DOHH2 (cell line): ENCODE results near the gene GNA14.
A peak's percentile ranks its signal among the peaks of the same experiment; 100 is the strongest.

Experiments
- H3F3A ChIP-seq: fragments of 200-600 bp; sonication (generic), shearing (Covaris generic); 2 replicates; pipeline ENCODE4 v1.6.0; 2016; ENCODE audit warnings: antibody characterized with exemption, mild to moderate bottlenecking; ENCODE audit not compliant: control insufficient read depth, insufficient read depth
- H3K27ac ChIP-seq: fragments of 200-600 bp; sonication (generic); 2 replicates; pipeline ENCODE4 v1.5.1; 2014; ENCODE audit warnings: low read depth, mild to moderate bottlenecking, low read length, moderate library complexity
- H3K27me3 ChIP-seq: fragments of 200-600 bp; sonication (generic); 2 replicates; pipeline ENCODE4 v1.6.1; 2014; ENCODE audit warnings: mild to moderate bottlenecking, low read length, mixed read lengths; ENCODE audit not compliant: control insufficient read depth
- H3K36me3 ChIP-seq: fragments of 200-600 bp; sonication (generic); 2 replicates; pipeline ENCODE4 v1.6.1; 2014; ENCODE audit warnings: mild to moderate bottlenecking, low read length, moderate library complexity, mixed read lengths; ENCODE audit not compliant: control insufficient read depth
- H3K4me1 ChIP-seq: fragments of 200-600 bp; sonication (generic); 2 replicates; pipeline ENCODE4 v1.6.1; 2014; ENCODE audit warnings: mild to moderate bottlenecking, low read length, mixed read lengths; ENCODE audit not compliant: control insufficient read depth
- H3K4me2 ChIP-seq: fragments of 200-600 bp; sonication (generic); 2 replicates; pipeline ENCODE4 v1.6.0; 2014; ENCODE audit warnings: mild to moderate bottlenecking, low read length, moderate library complexity
- H3K4me3 ChIP-seq: fragments of 200-600 bp; sonication (generic); 2 replicates; pipeline ENCODE4 v1.5.1; 2014; ENCODE audit warnings: mild to moderate bottlenecking, low read length, mixed read lengths
- H3K79me2 ChIP-seq: fragments of 200-600 bp; sonication (generic); 2 replicates; pipeline ENCODE4 v1.6.1; 2014; ENCODE audit warnings: mild to moderate bottlenecking, low read length, mixed read lengths; ENCODE audit not compliant: control insufficient read depth
- H3K9me2 ChIP-seq: fragments of 200-600 bp; sonication (generic); replicated peaks from 2 replicates; pipeline ENCODE4 v1.6.1; 2014; ENCODE audit warnings: mild to moderate bottlenecking, low read length, mixed read lengths; ENCODE audit not compliant: control insufficient read depth
- H3K9me3 ChIP-seq: fragments of 200-600 bp; sonication (generic); 2 replicates; pipeline ENCODE4 v1.6.1; 2014; ENCODE audit warnings: antibody characterized with exemption, low read length, mixed read lengths; ENCODE audit not compliant: control insufficient read depth, insufficient read depth
- H4K20me1 ChIP-seq: fragments of 200-600 bp; sonication (generic); 2 replicates; pipeline ENCODE4 v1.6.0; 2014; ENCODE audit warnings: low read depth, mild to moderate bottlenecking, antibody characterized with exemption, low read length, moderate library complexity; ENCODE audit not compliant: control insufficient read depth, insufficient read depth
- CTCF ChIP-seq: fragments of 200-600 bp; sonication (generic); IDR thresholded peaks from one replicate; pipeline ENCODE4 v1.5.1; 2014; ENCODE audit warnings: antibody characterized with exemption, mild to moderate bottlenecking, low read depth, low read length; ENCODE audit not compliant: poor library complexity, severe bottlenecking
- EZH2phosphoT487 ChIP-seq: fragments of 200-600 bp; sonication (generic); IDR thresholded peaks from 2 replicates; pipeline ENCODE4 v1.6.1; 2017; ENCODE audit warnings: borderline replicate concordance, mild to moderate bottlenecking, antibody characterized with exemption, low read length, moderate library complexity, mixed read lengths

Gene GNA14

DNA sequence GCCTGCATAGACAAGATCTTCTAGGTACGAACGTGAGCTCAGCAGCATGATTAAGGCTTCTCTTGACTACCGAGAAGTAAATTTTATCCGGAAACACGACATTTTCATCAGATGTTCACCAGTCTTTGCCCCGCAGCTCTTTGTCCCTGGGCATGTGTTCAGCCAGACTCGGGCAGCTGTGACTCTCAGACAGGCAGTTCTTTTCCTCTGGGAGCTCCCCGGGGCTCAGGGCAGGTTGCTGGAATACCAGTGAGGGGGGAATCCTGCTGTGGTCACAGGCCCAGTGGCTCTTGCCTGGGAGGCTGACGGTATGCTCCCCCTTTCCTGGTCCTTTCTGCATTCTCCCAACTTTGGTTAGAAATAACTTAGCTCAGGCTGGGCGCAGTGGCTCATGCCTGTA is 186.1 kb downstream of the GNA14 start:
- Histone ChIP-seq H3K4me1 (no peaks in the 10 kb centered on the region), H3K9me3 (no peaks in the 10 kb centered on the region), H3K27me3 (no peaks in the 10 kb centered on the region), H3K9me2 (no peaks in the 10 kb centered on the region), H3K4me2 (no peak overlapping the region), H3K36me3 (no peaks in the 10 kb centered on the region), H3F3A (no peaks in the 10 kb centered on the region), H4K20me1 (no peaks in the 10 kb centered on the region), H3K79me2 (no peaks in the 10 kb centered on the region), H3K27ac (no peak overlapping the region), H3K4me3 (no peak overlapping the region)
- TF ChIP-seq CTCF (no peak), EZH2phosphoT487 (no peak)

DNA sequence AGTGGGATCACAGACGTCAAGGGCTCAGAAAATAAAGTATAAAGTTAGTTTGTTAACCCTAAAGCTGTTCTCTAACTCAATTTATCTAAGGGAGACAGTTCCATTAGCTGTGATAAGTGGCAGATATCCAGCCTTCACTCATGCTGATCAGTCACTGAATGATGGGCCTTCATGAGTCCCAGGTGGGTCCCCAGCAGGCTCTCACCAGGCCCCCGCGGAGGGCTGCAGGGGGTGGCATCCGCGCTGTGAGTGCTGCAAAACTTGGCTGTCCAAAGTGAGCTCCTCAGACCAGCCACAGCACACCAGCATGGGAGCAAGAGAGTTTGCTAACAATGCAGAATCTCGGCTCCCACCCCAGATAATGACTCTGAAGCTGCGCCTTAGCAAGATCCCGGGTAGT is 187.2 kb downstream of the GNA14 start:
- Histone ChIP-seq H3K27me3 (no peaks in the 10 kb centered on the region), H3K4me1 (no peaks in the 10 kb centered on the region), H3K27ac (no peak overlapping the region), H3K36me3 (no peaks in the 10 kb centered on the region), H3K4me2 (no peak overlapping the region), H3F3A (no peaks in the 10 kb centered on the region), H3K9me2 (no peaks in the 10 kb centered on the region), H4K20me1 (no peaks in the 10 kb centered on the region), H3K4me3 (no peak overlapping the region), H3K79me2 (no peaks in the 10 kb centered on the region), H3K9me3 (no peaks in the 10 kb centered on the region)
- no peak for TF ChIP-seq CTCF

DNA sequence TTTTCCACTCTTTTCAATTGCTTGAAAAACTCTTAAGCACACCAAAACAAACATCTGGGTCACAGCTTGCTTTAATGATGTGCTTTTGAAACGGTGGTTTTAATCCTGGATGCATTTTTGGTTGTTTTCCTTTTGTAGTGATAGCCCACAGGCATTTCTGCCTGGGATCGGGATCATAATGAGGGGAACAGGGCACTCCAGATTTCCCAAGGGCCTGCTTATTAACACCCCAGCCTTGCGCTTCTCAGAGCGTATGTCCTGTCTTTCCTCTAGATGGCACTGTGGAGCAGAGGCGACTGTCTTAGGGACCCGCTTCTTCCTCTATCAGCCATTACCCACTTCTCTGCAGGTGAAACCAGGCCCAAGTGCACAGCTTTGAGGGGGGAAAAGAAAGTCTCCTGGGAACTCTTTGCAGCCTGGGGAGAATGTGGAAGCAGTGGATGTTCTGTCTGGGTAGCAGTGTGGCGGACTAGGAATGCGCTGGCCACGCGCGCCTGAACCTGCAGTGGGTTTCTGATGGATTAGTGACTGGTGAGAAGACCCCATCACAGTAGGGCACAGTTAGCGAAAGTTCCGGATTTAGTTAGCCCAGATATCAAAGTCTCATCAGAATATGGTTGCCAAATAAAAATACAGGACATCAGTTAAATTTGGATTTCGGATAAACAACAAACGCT is 190.1 kb downstream of the GNA14 start:
- Histone ChIP-seq H3K36me3 (no peaks in the 10 kb centered on the region), H4K20me1 (no peaks in the 10 kb centered on the region), H3K27ac (no peak overlapping the region), H3K4me2 (no peak overlapping the region), H3K9me2 (no peaks in the 10 kb centered on the region), H3K9me3 (no peaks in the 10 kb centered on the region), H3K79me2 (no peaks in the 10 kb centered on the region), H3K4me3 (no peak overlapping the region), H3F3A (no peaks in the 10 kb centered on the region), H3K4me1 (no peaks in the 10 kb centered on the region), H3K27me3 (peaks cover 7% of the 10 kb centered on the region; the same call in 1 of the 2 replicates)
- TF ChIP-seq EZH2phosphoT487 (no peak), CTCF (peak; percentile 92)
